GM23248 (cell line): ENCODE data around the gene WDR13. TPM values are rescaled to one million over a fixed set of nuclear protein-coding genes. Genes with fewer than 3 reads are reported as not detected.
A peak's percentile ranks its signal among the peaks of the same experiment; 100 is the strongest.

ENCODE experiments used
- DNase-seq: peaks from one replicate; pipeline ENCODE4 v3.0.0-alpha.2; 2015
- H2AFZ ChIP-seq: fragments of 200-600 bp; sonication (generic); 2 replicates; pipeline ENCODE4 v1.6.1; 2016; ENCODE audit warnings: antibody characterized with exemption
- H3F3A ChIP-seq: fragments of 200-600 bp; sonication (generic); 2 replicates; pipeline ENCODE4 v1.6.1; 2016; ENCODE audit warnings: mild to moderate bottlenecking, antibody characterized with exemption, mixed run types; ENCODE audit not compliant: insufficient read depth
- H3K27ac ChIP-seq: fragments of 200-600 bp; sonication (generic); 2 replicates; pipeline ENCODE4 v1.5.1; 2016; ENCODE audit warnings: mild to moderate bottlenecking
- H3K27me3 ChIP-seq: fragments of 200-600 bp; sonication (generic); replicated peaks from 2 replicates; pipeline ENCODE4 v1.6.1; 2016; ENCODE audit warnings: mild to moderate bottlenecking; ENCODE audit not compliant: insufficient read depth
- H3K36me3 ChIP-seq: fragments of 200-600 bp; sonication (generic); 2 replicates; pipeline ENCODE4 v1.6.1; 2016; ENCODE audit warnings: low read depth, mild to moderate bottlenecking
- H3K4me1 ChIP-seq: fragments of 200-600 bp; sonication (generic); 2 replicates; pipeline ENCODE4 v1.6.1; 2016; ENCODE audit warnings: mild to moderate bottlenecking; ENCODE audit not compliant: insufficient read depth
- H3K4me2 ChIP-seq: fragments of 200-600 bp; sonication (generic); one replicate; pipeline ENCODE4 v1.6.1; 2016; ENCODE audit warnings: mild to moderate bottlenecking; ENCODE audit not compliant: unreplicated experiment
- H3K4me3 ChIP-seq: fragments of 200-600 bp; sonication (generic); 2 replicates; pipeline ENCODE4 v1.5.1; 2016; ENCODE audit warnings: mild to moderate bottlenecking
- H3K79me2 ChIP-seq: fragments of 200-600 bp; sonication (generic); 2 replicates; pipeline ENCODE4 v1.6.1; 2016; ENCODE audit warnings: mild to moderate bottlenecking; ENCODE audit not compliant: insufficient read depth
- H3K9ac ChIP-seq: fragments of 200-600 bp; sonication (generic); 2 replicates; pipeline ENCODE4 v1.6.1; 2016; ENCODE audit warnings: mild to moderate bottlenecking
- H3K9me2 ChIP-seq: fragments of 200-600 bp; sonication (generic); 2 replicates; pipeline ENCODE4 v1.6.1; 2016; ENCODE audit warnings: mixed run types, mild to moderate bottlenecking, moderate library complexity; ENCODE audit not compliant: insufficient read depth
- H3K9me3 ChIP-seq: fragments of 200-600 bp; sonication (generic); one replicate; pipeline ENCODE4 v1.6.1; 2017; ENCODE audit warnings: low read depth
- H4K20me1 ChIP-seq: fragments of 200-600 bp; sonication (generic); 2 replicates; pipeline ENCODE4 v1.6.0; 2016; ENCODE audit not compliant: insufficient read depth
- EZH2 ChIP-seq: fragments of 200-600 bp; sonication (generic); IDR thresholded peaks from 2 replicates; pipeline ENCODE4 v1.6.1; 2018; ENCODE audit warnings: antibody characterized with exemption, mild to moderate bottlenecking; ENCODE audit not compliant: insufficient read depth, poor library complexity, severe bottlenecking
- EZH2phosphoT487 ChIP-seq: fragments of 200-600 bp; sonication (generic); IDR thresholded peaks from 2 replicates; pipeline ENCODE4 v1.6.1; 2018; ENCODE audit warnings: antibody characterized with exemption, moderate library complexity, mild to moderate bottlenecking, low read depth; ENCODE audit not compliant: insufficient read depth
- WGBS, 2 experiments: methylation state at CpG; one replicate each; pipeline ENCODE4 v1.1.6; 2015 to 2017; ENCODE audit warnings: low lambda C conversion rate in 2 of 2, low coverage in 1 of 2; ENCODE audit errors: missing lambda C conversion rate in 2 of 2; 5-methylcytosine and 5-hydroxymethylcytosine counted together
- in situ Hi-C: fragments of 300-500 bp; cut with MboI; formaldehyde crosslinking; loops from 2 replicates; pipeline ENCODE4 v1.15.0; 2020
- polyA plus RNA-seq: library from polyadenylated mRNA; unstranded; fragments of >200 nt; fragmentation: Nextera tagmentation; extraction: Ambion mirVana; gene quantifications from 2 replicates; pipeline ENCODE4 v1.2.1, GENCODE V29; 2016
- total RNA-seq: library from RNA; depleted of rRNA; stranded (reverse); fragments of >200 nt; shearing (Covaris generic); gene quantifications from 2 replicates; pipeline ENCODE4 v1.2.3, GENCODE V29; 2014

Gene WDR13
- total and polyA plus RNA-seq, 2 experiments from 2014 or later: 89.7 to 120 TPM

DNA sequence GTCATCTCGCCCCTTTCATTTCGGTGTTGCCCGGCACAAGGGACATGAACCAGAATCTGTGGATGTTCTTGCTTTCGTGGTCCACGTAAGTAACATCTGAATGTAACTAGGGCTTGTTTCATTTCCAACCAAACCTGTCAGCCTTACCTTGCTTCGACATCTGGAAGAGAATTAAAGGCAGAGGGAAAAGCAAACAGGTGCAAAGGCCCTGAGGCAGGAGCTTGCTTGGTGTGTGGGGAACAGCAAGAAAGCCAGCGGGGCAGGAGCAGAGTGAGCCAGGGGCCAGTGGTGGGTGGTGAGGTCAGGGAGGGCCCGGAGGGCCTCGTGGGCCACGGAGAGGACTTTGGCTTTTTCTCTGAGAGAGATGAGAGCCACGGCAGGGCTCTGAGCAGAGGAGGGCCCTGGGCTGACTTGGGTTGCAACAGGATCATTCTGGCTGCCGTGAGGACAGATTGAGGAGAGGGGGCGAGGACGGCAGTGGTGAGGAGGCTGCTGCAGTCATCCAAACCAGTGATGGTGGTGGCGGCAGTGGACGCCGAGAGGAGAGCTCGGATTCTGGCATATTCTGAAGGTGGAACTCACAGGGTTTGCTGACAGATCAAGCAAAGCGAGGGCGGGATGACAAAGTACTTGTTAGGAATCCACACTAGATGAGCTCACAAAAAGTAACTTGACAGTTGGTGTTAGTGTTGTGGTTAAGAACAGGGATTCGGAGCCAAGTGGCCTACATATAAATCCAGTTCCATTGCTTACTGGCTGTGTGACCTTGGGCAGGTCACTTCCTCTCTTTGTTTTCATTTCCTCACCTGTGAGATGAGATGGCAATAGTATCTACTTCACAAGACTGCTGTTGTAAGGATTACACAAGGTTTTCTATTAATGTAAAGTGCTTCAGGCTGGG lies 6.8 kb upstream of the WDR13 start:
- Histone ChIP-seq H3K9ac (no peak overlapping the region), H3K4me1 (peaks cover 15% of the 10 kb centered on the region), H3K9me3 (no peaks in the 10 kb centered on the region), H3K4me3 (no peak overlapping the region), H4K20me1 (no peaks in the 10 kb centered on the region), H3F3A (no peaks in the 10 kb centered on the region), H3K79me2 (no peaks in the 10 kb centered on the region), H3K36me3 (no peaks in the 10 kb centered on the region), H3K9me2 (no peaks in the 10 kb centered on the region), H3K27ac (peak overlapping the region; percentile 26), H2AFZ (no peak overlapping the region; the same call in 1 of the 2 replicates), H3K4me2 (no peak overlapping the region), H3K27me3 (no peaks in the 10 kb centered on the region)
- in situ Hi-C loops: no loop called here
- TF ChIP-seq EZH2 (no peak), EZH2phosphoT487 (no peak)
- 91 to 94% methylated on average over 13 to 21 of the region's 21 CpGs for WGBS, 2 experiments
- DNase-seq: no peak

- WGBS, 2 experiments: 7% methylated on average over 9 of the region's 9 CpGs
- peak overlapping the region; percentile 28 for H3K4me2 ChIP-seq
- H3F3A ChIP-seq: no peaks in the 10 kb centered on the region
- H3K27ac ChIP-seq: peak overlapping the region; percentile 26
- TF ChIP-seq EZH2phosphoT487 (no peak), EZH2 (no peak)
- no peaks in the 10 kb centered on the region for H3K79me2 ChIP-seq
- H3K36me3 ChIP-seq: no peaks in the 10 kb centered on the region
- H3K4me3 ChIP-seq: no peak overlapping the region
- peak overlapping the region; percentile 65 for H2AFZ ChIP-seq
- peak; percentile 64 for DNase-seq
- in situ Hi-C loops: no loop called here
- no peak overlapping the region for H3K9ac ChIP-seq
- peaks cover 15% of the 10 kb centered on the region for H3K4me1 ChIP-seq
- H4K20me1 ChIP-seq: no peaks in the 10 kb centered on the region
- H3K9me2 ChIP-seq: no peaks in the 10 kb centered on the region
- H3K27me3 ChIP-seq: no peaks in the 10 kb centered on the region
- no peaks in the 10 kb centered on the region for H3K9me3 ChIP-seq
These were observed 6.0 kb upstream of the WDR13 start for GRCh38 chrX:48591255-48591791.

- in situ Hi-C loops: no loop called here
- Histone ChIP-seq H4K20me1 (no peaks in the 10 kb centered on the region), H3K9me3 (no peaks in the 10 kb centered on the region), H3K27me3 (no peaks in the 10 kb centered on the region), H3K4me3 (no peak overlapping the region), H3F3A (no peaks in the 10 kb centered on the region), H3K9ac (no peak overlapping the region), H3K27ac (no peak overlapping the region), H3K4me1 (peaks cover 15% of the 10 kb centered on the region), H3K9me2 (no peaks in the 10 kb centered on the region), H3K4me2 (no peak overlapping the region), H2AFZ (0 out of 2 replicates have a peak overlapping the region, but pooled peaks have one; percentile 19), H3K79me2 (no peaks in the 10 kb centered on the region), H3K36me3 (no peaks in the 10 kb centered on the region)
- 70 to 74% methylated on average over 5 of the region's 5 CpGs for WGBS, 2 experiments
- TF ChIP-seq EZH2phosphoT487 (no peak), EZH2 (no peak)
- no peak for DNase-seq
These were observed 4.3 kb upstream of the WDR13 start for GRCh38 chrX:48592971-48593370.

GRCh38 chrX:48595929-48596328 lies 1.4 kb upstream of the WDR13 start:
- in situ Hi-C loops: no loop called here
- Histone ChIP-seq H3K9me3 (no peaks in the 10 kb centered on the region), H2AFZ (no peak overlapping the region), H3K4me2 (no peak overlapping the region), H3K9ac (no peak overlapping the region), H3K4me3 (no peak overlapping the region), H3K27me3 (no peaks in the 10 kb centered on the region), H3K4me1 (peaks cover 13% of the 10 kb centered on the region), H3K9me2 (no peaks in the 10 kb centered on the region), H3K36me3 (no peaks in the 10 kb centered on the region), H4K20me1 (no peaks in the 10 kb centered on the region), H3F3A (no peaks in the 10 kb centered on the region), H3K27ac (no peak overlapping the region), H3K79me2 (peaks cover 14% of the 10 kb centered on the region)
- TF ChIP-seq EZH2phosphoT487: no peak
- no peak for TF ChIP-seq EZH2
- WGBS, 2 experiments: 52 to 59% methylated on average over 2 of the region's 2 CpGs
- DNase-seq: no peak
